AG20443 (cell line): ENCODE data around the gene MGAT1.
A peak's percentile ranks its signal among the peaks of the same experiment; 100 is the strongest.
"Not testable (repeated sequence)": the region's sequence is repeated elsewhere in the genome, so short reads cannot be mapped to it uniquely, and the experiment has no call there.

Source experiments
- DNase-seq: peaks from one replicate; pipeline ENCODE4 v3.0.0; 2012; ENCODE audit warnings: low spot score, mixed read lengths

The MGAT1 gene

DNA sequence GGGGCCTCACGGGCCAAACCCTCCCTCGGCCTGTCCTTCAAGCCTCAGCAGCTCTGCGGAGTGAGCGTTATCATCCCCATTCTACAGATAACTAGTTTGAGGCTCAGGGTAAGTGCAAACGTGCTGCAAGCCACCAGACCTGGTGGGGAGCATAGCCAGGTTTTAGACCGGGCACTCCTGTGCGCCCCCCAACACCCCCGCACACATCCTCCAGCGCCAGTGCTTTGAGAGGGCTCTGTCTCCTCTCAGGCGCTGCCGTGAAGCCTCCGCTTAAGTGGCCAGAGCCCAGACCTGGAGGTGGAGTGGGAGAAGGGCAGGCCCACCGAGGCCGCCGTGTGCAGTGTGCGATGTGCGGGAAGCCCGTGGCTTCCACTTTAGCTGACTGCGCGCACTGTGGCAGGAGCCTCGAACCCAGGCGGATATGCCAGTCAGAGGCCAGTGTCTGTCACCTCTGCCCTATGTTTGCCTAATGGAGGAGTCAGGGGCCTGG is 1.6 kb upstream of the MGAT1 start:
- DNase-seq, result no peak

- peak; percentile 34 for DNase-seq
These were observed 849 bp upstream of the MGAT1 start for GRCh38 chr5:180803181-180804128.

- DNase-seq, result no peak
These were observed 846 bp downstream of the MGAT1 start for GRCh38 chr5:180801596-180802324.

DNA sequence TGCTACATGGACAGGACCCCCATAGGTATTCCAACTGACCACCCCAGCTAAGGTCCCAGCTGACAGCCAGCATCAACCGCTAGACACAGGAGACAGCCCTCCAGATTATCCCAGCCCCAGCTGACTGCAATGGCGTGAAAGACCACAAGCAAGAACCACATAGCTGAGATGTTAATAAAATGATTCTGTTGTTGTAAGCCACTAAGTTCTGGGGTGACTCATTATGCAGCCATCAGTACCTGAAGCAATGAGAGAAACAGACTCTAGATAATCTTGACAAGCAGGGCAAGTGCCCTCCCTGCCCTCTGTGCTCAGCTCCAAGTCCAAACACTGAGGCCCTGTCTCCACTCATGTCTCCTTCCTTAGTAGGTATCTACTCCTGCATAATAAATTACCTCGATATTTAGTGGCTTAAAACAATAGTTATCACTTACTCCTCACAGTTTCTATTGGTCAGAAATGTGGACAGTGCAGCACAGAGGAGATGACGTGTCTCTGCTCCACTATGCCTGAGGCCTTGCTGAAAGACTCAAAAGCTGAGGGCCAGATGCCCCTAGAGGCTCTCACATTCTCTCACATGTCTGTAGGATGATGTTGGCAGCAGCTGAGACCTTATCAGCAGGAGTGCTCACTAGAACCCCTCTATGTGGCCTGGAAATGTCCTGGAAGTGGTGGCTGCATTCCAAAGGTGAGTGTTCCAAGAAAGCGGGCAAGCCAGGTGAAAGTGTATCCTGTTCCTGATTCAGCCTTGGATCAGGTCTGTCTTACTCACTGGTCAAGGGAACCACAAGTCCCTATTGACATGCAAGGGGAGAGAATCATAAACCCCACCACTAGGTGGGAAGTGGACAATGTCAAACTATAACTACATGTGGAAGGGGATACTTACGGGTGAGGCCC is 2.5 kb downstream of the MGAT1 start:
- DNase-seq, result peak; percentile 63

DNA sequence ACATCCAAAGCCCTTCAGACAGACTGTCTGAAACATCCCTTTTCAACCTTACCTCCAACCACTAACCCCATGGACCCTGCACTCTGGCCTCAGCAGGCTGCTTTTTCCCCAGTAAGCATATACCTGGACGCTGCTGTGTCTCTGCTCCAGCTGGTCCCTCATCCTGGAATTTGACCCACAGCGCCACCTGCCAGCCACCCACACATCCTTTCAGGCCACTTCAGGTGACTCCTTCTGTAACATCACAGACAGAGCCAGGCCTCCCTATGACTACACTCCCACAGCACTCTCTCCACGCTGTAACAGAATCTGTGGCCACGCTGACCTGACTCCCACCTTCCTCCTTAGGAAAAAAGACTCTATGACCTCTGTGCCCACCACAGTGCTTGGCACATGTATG is 3.4 kb downstream of the MGAT1 start:
- DNase-seq, result no peak

DNA sequence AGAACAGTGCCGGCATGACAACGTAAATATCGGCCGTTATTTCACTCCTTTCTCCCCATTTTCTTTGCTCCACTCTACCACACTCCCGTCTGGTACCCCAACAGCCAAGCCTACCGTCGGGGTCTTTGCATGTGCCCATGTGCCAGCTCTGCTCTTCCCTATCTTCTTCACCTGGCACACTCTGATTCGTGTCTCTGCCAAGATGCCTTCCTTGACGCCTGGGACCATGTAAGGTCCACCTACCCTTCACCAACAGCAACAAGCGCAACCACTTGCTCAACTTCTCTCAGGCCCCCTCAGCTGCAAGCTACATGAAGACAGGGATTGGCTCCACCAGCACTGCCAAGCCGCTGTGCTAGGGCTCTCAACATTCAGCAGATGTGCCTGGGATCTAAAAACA is 4.4 kb downstream of the MGAT1 start:
- DNase-seq, result no peak

DNA sequence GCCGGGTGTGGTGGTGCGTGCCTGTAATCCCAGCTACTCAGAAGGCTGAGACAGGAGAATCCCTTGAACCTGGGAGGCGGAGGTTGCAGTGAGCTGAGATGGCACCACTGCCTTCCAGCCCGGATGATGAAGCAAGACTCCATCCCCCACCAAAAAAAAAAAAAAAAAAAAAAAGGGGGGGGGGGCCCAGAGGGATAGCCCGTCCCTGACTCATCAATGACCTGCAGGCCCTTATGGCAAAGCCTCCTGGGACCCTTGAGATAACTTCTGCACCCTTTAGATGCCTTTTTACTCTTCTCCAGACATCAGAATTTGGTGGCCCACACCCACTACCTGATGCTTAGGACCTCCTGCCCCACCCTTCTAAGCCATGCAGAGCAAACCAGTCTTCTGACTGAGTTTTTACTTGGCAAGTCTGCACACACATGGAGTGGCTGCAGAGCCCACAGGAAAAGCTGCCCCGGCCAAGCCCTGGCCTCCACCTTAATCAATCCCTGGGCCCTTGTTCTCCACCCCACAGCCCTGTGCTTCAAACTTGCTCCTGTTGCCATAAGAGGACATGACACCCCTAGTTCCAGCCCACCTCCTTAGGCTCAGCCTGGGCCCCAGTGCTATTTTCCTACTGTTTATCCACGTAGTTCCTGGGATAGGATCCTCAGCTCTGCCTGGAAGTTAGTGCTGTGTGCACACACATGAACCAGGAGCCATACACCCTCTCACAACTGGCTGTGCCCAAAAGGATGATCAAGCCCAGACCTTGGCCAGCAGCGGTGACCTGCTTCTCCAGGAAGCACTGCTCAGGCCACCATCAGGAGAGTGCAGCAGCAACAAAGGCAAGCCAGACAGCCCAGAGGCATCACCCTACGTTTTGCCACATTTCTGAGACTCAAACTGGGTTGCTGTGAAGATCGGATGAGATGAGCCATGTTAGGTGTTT is 5.1 kb downstream of the MGAT1 start:
- no peak for DNase-seq

- DNase-seq, result no peak
These were observed 6.8 kb downstream of the MGAT1 start for GRCh38 chr5:180795771-180796313.

GRCh38 chr5:180792965-180793287 is 9.7 kb downstream of the MGAT1 start:
- no peak for DNase-seq

DNA sequence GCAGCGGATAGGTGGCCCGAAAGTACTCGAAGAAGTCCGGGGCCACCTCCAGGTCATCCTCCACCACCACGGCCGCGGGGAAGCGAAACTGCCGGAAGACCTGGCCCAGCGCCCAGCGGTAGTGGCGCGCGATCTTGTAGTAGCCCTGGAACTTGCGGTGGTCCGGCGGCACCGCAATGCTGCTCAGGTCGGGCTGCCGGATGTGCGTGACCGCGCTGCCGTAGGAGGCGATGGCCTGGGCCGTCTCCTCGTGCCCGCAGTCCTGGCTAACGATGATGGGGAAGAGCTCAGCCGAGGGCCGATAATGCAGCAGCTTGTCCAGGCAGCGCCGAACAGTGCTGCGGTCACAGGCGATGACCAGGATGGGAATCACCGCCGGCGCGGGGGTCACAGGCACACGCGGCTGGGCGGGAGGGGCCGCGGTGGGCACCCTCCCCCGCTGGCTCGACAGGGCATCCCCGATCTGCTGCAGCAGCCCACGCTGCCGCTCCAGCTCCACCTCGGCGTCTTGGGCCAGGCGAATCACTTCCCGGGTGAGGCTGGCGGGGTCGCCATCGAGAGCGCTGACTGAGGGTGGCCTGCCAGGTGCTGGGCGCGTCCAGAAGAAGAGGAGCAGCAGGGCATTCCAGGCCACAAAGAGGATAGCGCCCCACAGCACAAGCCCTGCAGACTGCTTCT is 10.2 kb downstream of the MGAT1 start:
- DNase-seq, result no peak

- DNase-seq, result no peak
These were observed 10.9 kb downstream of the MGAT1 start for GRCh38 chr5:180791611-180792213.

DNA sequence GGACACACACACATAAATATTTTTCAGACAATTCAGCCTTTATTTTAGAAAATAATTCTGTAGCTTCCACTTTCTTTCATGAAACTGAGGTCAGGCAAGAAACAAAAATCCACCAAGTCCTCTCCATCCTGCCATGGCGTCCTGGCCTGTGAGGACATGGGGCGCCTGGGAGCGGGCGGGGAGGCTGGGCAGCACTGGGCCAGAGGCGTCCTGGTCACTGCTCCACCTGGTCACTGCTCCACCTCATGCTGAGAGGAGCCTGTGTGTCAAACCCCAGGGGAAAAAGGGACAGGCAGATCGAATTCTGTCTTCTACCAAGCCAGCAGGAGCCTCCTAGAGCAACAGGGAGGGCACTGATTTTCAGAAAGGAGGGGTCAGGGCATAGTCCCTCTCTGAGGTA is 12.1 kb downstream of the MGAT1 start:
- DNase-seq, result no peak

DNA sequence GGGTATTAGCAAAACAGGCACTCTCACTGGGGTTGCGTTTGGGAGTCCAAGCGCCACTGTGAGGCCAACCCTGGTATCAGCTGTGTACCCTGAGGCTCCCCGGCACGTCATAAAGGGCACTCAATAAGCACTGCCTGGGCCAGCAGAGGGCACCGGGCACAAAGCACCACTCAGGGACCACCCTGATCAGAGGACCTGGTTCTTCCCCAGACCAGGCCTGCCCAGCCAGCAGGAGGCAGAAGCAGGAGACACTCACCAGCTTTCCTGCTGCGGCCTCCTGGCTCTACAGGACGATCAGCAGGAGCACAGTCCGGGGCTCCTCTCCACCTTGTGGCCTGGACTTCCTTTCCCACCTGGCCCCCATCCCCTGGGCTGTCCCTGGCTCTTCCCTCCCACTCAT is 12.6 kb downstream of the MGAT1 start:
- no peak for DNase-seq

- not testable (repeated sequence) for DNase-seq
These were observed 13.8 kb downstream of the MGAT1 start for GRCh38 chr5:180788651-180789410.

- no peak for DNase-seq
These were observed 14.7 kb downstream of the MGAT1 start for GRCh38 chr5:180787711-180788431.

GRCh38 chr5:180786531-180787398 is 15.8 kb downstream of the MGAT1 start:
- DNase-seq, result peak; percentile 39

DNA sequence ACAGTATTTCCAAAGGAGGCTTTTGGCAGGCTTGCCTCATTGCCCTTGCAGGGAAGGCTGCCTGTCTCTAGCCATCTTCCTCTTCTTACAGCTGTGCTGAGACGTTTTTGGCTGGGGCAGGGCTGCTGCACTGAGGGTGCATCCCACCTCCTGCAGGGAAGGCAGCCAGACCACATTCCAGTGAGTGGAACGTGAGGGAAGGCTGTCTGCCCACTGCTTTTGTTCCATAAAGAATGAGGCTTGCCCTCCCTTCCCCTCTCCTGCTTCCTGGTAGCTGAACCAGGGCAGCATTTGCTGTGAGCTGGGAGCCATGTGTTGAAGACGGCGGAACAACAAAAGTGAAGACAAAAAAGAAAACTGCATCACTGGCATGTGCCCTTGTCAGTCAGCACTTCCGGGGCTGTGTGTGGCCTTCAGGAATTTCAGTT is 16.8 kb downstream of the MGAT1 start:
- peak; percentile 79 for DNase-seq
